ENCODE measurements around the gene PNPLA6. TPM values are rescaled to one million over a fixed set of nuclear protein-coding genes. Genes with fewer than 3 reads are reported as not detected.

PNPLA6 gene
- total and polyA plus RNA-seq, 2 of the 13 experiments (the other 11 are each of a cell fraction or from before 2014, with no cell fraction given) = 24.9 to 28.2 TPM

DNA sequence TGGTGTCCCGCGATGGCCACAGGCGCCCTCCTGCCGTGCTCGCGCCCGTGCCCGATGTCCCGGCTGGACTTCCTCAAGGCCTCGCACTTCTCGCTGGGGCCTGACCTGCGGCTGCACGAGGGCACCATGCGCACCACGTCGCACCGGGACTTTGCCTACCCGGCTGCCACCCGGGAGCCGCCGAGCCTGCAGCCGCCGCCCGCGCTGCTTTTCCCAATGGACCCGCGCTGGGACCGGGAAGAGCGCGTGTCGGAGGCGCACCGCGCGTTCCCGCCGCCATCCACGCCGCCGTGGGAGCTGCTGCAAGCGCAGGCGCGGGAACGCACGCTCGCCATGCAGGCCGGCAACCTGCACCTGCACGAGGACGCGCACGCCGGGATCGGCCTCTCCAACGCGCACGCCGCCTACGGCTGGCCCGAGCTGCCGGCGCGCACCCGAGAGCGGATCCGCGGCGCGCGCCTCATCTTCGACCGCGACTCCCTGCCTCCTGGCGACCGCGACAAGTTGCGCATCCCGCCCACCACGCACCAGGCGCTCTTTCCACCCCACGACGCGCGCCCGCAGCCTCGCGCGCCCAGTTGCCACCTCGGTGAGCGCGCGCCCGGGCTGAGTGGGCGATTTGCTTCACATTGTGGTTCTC is 34.6 kb upstream of the PNPLA6 start (continued):
- TF ChIP-seq, protein P1, sequence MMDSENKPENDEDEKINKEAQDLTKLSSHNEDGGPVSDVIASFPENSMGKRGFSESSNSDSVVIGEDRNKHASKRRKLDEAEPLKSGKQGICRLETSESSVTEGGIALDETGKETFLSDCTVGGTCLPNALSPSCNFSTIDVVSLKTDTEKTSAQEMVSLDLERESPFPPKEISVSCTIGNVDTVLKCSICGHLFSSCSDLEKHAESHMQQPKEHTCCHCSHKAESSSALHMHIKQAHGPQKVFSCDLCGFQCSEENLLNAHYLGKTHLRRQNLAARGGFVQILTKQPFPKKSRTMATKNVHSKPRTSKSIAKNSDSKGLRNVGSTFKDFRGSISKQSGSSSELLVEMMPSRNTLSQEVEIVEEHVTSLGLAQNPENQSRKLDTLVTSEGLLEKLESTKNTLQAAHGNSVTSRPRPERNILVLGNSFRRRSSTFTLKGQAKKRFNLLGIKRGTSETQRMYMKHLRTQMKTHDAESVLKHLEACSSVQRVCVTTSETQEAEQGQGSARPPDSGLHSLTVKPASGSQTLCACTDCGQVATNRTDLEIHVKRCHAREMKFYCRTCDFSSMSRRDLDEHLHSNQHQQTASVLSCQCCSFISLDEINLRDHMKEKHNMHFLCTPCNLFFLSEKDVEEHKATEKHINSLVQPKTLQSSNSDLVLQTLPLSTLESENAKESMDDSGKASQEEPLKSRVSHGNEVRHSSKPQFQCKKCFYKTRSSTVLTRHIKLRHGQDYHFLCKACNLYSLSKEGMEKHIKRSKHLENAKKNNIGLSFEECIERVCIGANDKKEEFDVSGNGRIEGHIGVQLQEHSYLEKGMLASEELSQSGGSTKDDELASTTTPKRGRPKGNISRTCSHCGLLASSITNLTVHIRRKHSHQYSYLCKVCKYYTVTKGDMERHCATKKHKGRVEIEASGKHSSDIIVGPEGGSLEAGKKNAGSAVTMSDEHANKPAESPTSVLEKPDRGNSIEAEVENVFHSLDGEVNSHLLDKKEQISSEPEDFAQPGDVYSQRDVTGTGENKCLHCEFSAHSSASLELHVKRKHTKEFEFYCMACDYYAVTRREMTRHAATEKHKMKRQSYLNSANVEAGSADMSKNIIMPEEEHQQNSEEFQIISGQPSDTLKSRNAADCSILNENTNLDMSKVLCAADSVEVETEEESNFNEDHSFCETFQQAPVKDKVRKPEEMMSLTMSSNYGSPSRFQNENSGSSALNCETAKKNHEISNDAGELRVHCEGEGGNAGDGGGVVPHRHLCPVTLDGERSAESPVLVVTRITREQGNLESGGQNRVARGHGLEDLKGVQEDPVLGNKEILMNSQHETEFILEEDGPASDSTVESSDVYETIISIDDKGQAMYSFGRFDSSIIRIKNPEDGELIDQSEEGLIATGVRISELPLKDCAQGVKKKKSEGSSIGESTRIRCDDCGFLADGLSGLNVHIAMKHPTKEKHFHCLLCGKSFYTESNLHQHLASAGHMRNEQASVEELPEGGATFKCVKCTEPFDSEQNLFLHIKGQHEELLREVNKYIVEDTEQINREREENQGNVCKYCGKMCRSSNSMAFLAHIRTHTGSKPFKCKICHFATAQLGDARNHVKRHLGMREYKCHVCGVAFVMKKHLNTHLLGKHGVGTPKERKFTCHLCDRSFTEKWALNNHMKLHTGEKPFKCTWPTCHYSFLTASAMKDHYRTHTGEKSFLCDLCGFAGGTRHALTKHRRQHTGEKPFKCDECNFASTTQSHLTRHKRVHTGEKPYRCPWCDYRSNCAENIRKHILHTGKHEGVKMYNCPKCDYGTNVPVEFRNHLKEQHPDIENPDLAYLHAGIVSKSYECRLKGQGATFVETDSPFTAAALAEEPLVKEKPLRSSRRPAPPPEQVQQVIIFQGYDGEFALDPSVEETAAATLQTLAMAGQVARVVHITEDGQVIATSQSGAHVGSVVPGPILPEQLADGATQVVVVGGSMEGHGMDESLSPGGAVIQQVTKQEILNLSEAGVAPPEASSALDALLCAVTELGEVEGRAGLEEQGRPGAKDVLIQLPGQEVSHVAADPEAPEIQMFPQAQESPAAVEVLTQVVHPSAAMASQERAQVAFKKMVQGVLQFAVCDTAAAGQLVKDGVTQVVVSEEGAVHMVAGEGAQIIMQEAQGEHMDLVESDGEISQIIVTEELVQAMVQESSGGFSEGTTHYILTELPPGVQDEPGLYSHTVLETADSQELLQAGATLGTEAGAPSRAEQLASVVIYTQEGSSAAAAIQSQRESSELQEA (CRISPR knock-in tag; IDR thresholded peaks at IDR 0.05; ENCODE audit: not compliant biosample characterization) = peak; percentile 40
- TF ChIP-seq, protein P2, sequence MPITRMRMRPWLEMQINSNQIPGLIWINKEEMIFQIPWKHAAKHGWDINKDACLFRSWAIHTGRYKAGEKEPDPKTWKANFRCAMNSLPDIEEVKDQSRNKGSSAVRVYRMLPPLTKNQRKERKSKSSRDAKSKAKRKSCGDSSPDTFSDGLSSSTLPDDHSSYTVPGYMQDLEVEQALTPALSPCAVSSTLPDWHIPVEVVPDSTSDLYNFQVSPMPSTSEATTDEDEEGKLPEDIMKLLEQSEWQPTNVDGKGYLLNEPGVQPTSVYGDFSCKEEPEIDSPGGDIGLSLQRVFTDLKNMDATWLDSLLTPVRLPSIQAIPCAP (CRISPR knock-in tag; IDR thresholded peaks at IDR 0.05; ENCODE audit: low read depth) = no peak
- TF ChIP-seq, protein P3, sequence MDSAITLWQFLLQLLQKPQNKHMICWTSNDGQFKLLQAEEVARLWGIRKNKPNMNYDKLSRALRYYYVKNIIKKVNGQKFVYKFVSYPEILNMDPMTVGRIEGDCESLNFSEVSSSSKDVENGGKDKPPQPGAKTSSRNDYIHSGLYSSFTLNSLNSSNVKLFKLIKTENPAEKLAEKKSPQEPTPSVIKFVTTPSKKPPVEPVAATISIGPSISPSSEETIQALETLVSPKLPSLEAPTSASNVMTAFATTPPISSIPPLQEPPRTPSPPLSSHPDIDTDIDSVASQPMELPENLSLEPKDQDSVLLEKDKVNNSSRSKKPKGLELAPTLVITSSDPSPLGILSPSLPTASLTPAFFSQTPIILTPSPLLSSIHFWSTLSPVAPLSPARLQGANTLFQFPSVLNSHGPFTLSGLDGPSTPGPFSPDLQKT (CRISPR knock-in tag; IDR thresholded peaks at IDR 0.05; ENCODE audit: borderline replicate concordance) = no peak
- TF ChIP-seq POLR2AphosphoS5 (IDR thresholded peaks at IDR 0.05; ENCODE audit: low read depth, low read length) = no peak
- TF ChIP-seq ETV6 (CRISPR knock-in tag; conservative IDR thresholded peaks at IDR 0.05) = no peak
- TF ChIP-seq ZNF367 (CRISPR knock-in tag; IDR thresholded peaks at IDR 0.05; ENCODE audit: borderline replicate concordance) = no peak
- TF ChIP-seq EZH2 (conservative IDR thresholded peaks at IDR 0.05; ENCODE audit: low read depth, low read length) = no peak
- TF ChIP-seq ZNF773 (CRISPR knock-in tag; IDR thresholded peaks at IDR 0.05; ENCODE audit: borderline replicate concordance) = 0 out of 2 replicates have a peak, but pooled peaks have one; percentile 45
- TF ChIP-seq ZNF121 (CRISPR knock-in tag; IDR thresholded peaks at IDR 0.05) = no peak
- TF ChIP-seq POGZ (CRISPR knock-in tag; IDR thresholded peaks at IDR 0.05) = no peak
- TF ChIP-seq, protein P4, sequence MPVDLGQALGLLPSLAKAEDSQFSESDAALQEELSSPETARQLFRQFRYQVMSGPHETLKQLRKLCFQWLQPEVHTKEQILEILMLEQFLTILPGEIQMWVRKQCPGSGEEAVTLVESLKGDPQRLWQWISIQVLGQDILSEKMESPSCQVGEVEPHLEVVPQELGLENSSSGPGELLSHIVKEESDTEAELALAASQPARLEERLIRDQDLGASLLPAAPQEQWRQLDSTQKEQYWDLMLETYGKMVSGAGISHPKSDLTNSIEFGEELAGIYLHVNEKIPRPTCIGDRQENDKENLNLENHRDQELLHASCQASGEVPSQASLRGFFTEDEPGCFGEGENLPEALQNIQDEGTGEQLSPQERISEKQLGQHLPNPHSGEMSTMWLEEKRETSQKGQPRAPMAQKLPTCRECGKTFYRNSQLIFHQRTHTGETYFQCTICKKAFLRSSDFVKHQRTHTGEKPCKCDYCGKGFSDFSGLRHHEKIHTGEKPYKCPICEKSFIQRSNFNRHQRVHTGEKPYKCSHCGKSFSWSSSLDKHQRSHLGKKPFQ (CRISPR knock-in tag; IDR thresholded peaks at IDR 0.05; ENCODE audit: insufficient replicate concordance) = peak; percentile 56
- no peak for TF ChIP-seq EED (CRISPR knock-in tag; IDR thresholded peaks at IDR 0.05)
- TF ChIP-seq FOXC1 (CRISPR knock-in tag; IDR thresholded peaks at IDR 0.05; ENCODE audit: borderline replicate concordance) = peak; percentile 58; the same call in 1 of the 2 replicates
- peak; percentile 54; the same call in 1 of the 2 replicates for TF ChIP-seq MTA1 (CRISPR knock-in tag; IDR thresholded peaks at IDR 0.05; ENCODE audit: borderline replicate concordance)
- no peak for TF ChIP-seq ZZZ3 (CRISPR knock-in tag; IDR thresholded peaks at IDR 0.05; ENCODE audit: borderline replicate concordance)
- 0 out of 2 replicates have a peak, but pooled peaks have one; percentile 33 for TF ChIP-seq ZNF34 (CRISPR knock-in tag; IDR thresholded peaks at IDR 0.05; ENCODE audit: borderline replicate concordance)
- TF ChIP-seq ZC3H13 (CRISPR knock-in tag; IDR thresholded peaks at IDR 0.05) = peak; percentile 60; the same call in 1 of the 2 replicates

Data from HepG2 (cell line).